IPS DF 19.7 (cell line): ENCODE measurements around the gene MEGF9.

Experiments used
- DNase-seq: peaks from one replicate; pipeline ENCODE4 v3.0.0-alpha.2; 2013; ENCODE audit warnings: low read depth, low spot score

Gene MEGF9

DNA sequence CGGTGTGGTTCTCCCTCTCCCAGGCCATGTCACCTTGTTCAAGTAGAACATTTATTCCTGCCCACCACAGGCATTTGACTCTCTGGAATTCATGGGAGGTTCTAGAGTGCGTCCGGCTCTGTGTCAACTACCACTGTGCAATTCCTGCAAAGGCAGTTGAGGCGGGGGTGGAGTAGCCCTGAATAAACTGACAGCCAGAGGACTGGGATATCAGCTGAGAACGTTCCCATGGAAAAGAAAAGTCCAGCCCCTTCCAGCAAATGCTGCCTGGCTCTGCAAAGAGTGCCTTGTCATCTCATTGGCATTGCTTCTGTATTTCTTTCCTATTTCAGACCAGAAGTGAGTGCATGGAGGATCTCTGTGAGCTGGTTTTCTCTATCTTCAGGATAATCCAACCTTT, 18.9 kb upstream of the MEGF9 start:
- no peak for DNase-seq

- no peak for DNase-seq
Observed at GRCh38 chr9:120730654-120731514, 16.6 kb upstream of the MEGF9 start.

GRCh38 chr9:120729791-120730241, 15.5 kb upstream of the MEGF9 start:
- no peak for DNase-seq

DNA sequence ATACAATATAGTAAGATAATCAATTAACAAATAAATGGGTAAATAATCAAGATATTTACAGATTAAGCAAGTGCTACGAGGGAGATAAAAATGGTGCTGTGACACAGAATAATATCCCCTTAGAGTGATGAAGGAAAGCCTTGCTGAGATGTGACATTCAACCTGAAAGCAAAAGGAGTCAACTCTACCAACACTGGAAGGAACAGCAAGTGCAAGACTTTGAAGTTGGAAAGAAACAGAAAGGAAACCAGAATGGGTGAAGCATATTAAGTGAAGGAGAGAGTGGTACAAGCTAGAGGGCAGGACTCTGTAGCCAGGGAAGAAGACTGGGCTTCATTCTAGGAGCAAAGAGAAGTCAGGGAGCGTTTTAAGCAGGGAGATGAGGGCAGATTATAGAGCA, 12.2 kb upstream of the MEGF9 start:
- DNase-seq: no peak

DNA sequence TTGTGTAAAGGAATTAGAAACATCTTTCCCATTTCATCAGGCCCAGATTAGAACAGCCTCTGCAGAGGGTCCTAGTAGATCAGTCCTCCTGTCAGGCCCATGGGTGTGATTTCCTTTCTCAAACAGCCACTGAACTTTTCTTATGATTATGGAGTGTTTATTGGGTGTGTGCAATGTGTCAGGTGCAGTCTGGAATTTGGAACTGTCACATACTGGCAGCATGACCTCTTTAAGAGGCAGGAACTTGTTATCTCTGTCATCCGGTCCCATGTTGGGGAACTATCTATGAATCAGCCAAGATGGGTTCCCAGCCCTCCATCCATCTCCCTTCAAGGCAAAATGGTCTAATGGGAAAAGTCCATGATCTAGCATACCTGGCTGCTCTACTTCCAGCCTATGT, 11.6 kb upstream of the MEGF9 start:
- DNase-seq: no peak

DNA sequence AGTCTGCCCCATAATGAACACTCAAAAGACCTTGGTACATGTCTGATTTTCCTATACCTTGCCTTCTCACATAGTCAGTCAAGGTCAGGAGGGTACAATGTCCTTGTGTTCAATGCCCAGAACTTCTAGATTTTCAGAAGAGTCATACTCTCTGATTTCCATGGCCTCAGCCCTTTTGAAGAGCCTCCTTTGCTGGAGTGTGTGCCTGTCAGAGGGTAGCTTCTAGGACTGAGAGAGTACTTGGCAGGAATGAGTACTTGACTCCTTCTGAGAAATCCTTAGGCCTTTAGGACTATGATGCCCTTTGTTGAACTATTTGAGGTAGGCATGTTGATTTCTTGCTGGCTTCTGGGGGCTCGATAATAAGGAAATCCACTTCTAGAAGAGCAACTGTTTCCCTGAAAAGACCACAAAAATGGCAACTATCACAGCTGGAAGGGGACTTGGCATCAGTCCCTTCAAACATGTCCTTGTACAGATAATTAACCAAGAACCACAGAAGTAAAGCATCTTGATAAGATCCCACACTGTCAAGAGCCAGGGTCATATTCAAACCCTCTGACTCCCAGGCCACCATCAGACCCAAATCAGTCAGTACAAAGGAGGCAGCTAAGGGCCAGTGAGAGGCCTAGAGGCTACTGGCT, 10.6 kb upstream of the MEGF9 start:
- DNase-seq: no peak

GRCh38 chr9:120723565-120723964, 9.3 kb upstream of the MEGF9 start:
- DNase-seq: no peak

DNA sequence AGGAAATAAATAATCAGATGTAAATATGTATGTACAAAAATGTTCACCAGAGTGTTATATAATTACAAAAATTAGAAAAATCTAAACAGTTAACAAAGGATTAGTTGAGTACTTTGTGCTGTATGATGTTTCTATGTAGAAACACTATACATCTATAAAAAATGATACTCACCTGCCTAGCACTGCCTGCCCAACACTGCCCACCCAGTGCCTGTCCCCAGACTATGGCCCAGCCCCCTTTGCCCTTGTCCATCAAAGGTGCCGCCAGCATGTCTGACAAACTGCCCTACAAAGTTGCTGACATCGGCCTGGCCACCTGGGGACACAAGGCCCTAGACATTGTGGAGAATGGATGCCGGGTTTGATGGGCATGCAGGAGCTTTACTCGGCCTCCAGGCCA, 6.1 kb upstream of the MEGF9 start:
- no peak for DNase-seq

- DNase-seq: no peak
Observed at GRCh38 chr9:120718316-120718715, 4.0 kb upstream of the MEGF9 start.

GRCh38 chr9:120717176-120717575, 2.9 kb upstream of the MEGF9 start:
- no peak for DNase-seq

DNA sequence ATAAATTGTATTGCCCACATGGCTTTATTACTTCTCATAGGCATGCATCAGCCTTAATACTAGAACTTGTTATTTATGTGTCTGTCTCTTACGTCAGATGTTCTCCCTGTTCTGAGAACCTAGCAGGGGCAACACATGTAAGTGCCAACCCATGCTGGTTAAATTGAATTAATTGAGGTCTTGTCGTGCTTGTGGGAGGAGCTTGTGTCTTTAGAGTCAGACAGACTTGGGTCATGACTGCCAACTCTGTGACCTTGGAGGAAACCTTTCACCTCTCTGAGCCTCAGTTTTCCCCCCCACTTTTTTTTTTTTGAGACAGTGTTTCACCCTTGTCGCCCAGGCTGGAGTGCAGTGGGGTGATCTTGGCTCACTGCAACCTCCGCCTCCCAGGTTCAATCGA, 2.2 kb upstream of the MEGF9 start:
- no peak for DNase-seq

DNA sequence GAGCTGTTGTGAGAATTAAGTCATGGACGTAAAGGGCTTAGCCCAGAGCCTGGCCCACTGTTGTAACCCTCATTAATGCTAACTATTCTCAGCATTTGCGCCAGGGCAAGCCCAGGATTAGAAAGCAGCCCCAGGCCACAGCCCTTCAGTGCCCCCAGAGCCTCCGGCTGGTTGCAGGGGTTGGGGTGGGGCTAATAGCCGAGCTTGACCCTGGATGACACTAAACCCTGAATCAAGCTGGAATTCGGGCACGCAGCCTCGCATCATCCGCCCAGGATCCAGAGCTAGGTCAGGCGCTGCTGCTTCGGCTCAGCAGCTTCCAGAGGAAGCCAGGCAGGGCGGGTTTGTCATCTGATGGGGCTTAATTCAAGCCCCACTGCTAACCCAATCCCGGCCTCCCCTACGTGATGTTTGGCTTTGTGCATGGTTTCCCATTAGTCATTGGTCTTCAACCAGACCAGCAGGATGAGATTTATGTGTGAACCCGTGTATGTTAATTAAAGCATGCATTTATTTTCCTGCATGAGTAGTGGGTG, 1.2 kb upstream of the MEGF9 start:
- DNase-seq: no peak

GRCh38 chr9:120714846-120715388, 647 bp upstream of the MEGF9 start:
- no peak for DNase-seq

DNA sequence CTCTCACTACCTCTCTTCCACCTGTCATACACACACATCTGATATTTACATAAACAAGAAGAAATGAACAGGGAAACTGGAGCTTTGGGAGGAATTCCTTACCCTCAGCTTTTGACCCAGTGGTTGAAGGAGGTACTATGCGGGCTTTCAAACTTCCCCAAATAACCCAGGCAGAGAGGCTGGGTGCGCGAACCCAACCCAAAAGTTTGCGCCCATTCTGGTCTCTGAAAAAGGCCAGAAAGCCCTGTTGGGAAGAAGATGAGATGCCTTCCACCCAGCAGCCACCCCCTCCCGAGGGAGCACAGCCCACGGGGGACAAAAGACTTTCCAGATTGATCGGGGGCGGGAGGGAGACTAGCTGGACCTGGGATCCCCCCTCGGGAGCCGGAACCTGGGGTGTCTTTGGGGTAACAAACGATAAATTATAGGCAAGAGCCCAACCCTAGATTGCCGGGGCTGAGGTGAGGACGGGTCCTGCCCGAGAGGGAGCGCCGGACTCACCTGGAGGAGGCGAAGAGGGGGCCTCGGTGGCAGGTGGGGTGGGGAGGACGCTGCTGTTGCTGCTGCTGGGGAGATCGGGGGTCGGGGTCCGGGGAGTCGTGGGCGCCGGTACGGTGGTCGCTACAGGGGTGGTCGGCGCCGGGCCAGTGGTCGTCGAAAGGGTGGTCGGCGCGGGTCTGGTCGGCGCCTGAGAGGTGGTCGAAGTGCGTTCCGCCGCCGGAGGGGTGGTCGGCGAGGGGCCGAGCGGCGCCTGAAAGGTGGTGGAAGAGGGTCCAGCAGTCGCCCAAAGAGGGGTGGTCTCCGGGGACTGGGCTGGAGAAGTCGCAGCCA, 798 bp downstream of the MEGF9 start:
- DNase-seq: no peak

- no peak for DNase-seq
Observed at GRCh38 chr9:120712539-120713031, 1.7 kb downstream of the MEGF9 start.

GRCh38 chr9:120711841-120712538, 2.3 kb downstream of the MEGF9 start:
- DNase-seq: no peak

DNA sequence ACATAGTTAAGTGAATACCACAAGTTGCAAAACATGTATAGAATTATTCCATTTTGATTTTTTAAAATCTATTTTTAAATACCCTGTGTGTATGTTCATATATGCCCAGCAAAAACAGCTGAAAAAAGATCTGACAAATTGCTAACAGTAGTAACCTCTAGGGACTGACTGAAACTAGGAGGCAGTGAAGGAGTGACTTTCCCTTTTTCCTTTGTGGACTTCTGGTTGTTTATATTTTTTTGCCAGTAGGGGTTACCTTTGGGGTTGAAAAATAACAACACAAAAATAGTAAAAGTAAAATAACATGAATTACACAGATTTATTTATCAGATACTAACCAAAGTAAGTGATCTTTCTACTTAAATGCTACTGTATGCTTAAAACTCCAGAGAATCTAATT, 2.9 kb downstream of the MEGF9 start:
- DNase-seq: no peak

DNA sequence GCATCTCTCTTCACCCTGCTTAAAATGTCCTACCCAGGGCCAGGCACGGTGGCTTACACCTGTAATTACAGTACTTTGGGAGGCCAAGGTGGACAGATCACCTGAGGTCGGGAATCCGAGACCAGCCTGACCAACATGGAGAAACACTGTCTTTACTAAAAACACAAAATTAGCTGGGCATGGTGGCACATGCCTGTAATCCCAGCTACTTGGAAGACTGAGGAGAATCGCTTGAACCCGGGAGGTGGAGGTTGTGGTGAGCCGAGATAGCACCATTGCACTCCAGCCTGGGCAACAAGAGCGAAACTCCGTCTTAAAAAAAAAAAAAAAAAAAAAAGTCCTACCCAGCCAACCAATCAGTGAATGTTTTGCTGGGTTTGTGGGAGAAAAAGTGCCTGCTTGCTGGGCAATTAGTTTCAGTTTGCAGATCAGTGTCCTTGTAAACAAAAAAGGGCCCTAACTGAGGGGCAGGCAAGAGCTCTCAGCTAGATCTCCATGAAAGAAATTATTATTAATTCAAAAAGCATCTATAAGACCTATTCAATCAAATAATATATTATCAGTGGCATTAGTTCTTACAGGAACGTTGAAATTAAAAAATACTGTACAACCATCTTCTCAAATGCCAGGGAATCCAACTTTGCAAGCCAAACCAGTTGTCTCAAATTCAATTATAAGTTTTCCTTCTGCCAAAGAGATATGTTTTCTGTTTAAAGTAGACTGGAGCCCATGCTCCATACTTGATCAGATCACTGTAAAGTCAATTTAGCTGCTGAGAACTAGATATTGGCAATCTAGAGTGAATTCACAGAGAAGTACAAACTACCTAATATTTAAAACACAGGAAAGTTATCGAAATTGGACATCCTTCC, 3.9 kb downstream of the MEGF9 start:
- no peak for DNase-seq

DNA sequence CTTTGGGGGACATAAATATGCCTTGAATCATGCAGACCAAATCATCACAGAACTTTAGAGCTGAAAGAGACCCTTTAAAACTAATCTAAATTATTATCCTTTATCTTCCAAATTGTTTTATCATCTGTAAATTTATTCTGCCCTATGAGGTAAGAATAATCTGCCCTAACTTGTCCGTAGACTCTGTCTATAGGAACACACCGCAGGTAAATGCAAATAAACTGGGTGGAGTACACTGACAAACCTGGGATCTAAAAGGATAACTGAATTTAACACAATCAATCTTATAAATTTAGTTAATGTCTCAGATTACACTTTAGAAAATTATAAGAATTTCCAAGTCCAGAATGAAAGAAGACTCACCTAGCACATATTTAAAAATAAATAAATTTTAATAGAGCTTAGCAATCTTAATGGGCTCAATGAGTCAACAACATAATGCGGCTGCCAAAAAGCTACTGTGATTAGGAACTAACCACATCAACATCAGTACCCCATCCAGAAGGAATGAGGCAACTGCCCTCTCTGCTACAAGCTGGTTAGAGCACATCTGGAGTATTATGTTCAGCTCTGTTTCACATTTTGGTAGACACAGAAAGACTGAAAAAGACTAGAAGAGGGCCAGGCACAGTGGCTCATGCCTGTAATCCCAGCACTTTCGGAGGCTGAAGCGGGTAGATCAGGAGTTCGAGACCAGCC, 5.6 kb downstream of the MEGF9 start:
- no peak for DNase-seq
